ENCODE measurements around the gene HRH2.

Gene HRH2

DNA sequence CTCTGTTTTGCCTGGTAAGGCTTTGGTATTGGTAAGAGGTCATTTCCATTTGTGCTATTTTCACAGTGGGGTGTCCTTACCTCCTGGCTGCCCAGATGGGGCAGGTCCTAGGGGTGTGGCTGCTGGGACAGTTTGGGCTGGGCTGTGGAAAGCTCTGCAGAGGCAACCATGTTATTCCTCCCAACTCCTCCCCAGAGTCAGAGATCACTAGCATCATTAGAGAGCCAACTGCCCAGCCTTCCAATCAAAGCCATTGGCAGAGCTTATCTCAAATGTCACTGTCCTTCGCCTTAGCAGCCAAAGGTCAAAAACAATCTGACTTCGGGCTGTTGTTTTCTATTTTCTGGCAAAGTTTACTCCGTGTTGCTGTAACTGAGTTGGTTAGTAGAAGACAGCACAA, 33.6 kb upstream of the HRH2 start:
- Histone ChIP-seq H3K27ac (replicated peaks; ENCODE audit: low read length) (no peak overlapping the region), H3K4ac (ENCODE audit: low read length) (no peak overlapping the region), H3K9me3 (replicated peaks in 1 of 2; ENCODE audit: control insufficient read depth in 2 of 2, insufficient read depth in 1 of 2, low read depth in 1 of 2, low read length in 2 of 2) (peaks cover 0 to 3% of the 10 kb centered on the region in 2 donors), H3K18ac (ENCODE audit: low read length) (no peak overlapping the region), H2BK15ac (ENCODE audit: low read length) (no peak overlapping the region), H2BK120ac (ENCODE audit: low read depth, low read length) (no peak overlapping the region), H3K36me3 (replicated peaks in 1 of 2; ENCODE audit: control insufficient read depth in 2 of 2, insufficient read depth in 2 of 2, low read length in 2 of 2) (no peaks in the 10 kb centered on the region), H2AFZ (ENCODE audit: low read length) (no peak overlapping the region), H3K14ac (ENCODE audit: low read length) (no peak overlapping the region), H3K23ac (ENCODE audit: low read depth, low read length, poor library complexity) (no peak overlapping the region), H3K4me1 (ENCODE audit: control insufficient read depth in 2 of 2, insufficient read depth in 1 of 2, low read depth in 1 of 2, low read length in 2 of 2) (peaks cover 0 to 3% of the 10 kb centered on the region in 2 donors), H2BK5ac (ENCODE audit: low read length) (no peak overlapping the region), H3K79me1 (ENCODE audit: low read depth, low read length) (no peaks in the 10 kb centered on the region), H4K8ac (ENCODE audit: low read depth, low read length) (no peak overlapping the region), H3K27me3 (ENCODE audit: control insufficient read depth in 3 of 3, insufficient read depth in 3 of 3, low read depth in 1 of 3, low read length in 3 of 3) (peaks cover 0 to 6% (median 0%) of the 10 kb centered on the region in 3 experiments), H3K9ac (ENCODE audit: low read depth, low read length, poor library complexity) (no peak overlapping the region), H3K4me3 (ENCODE audit: low read length in 2 of 2) (no peak overlapping the region), H3K4me2 (ENCODE audit: insufficient read depth, low read length, poor library complexity, severe bottlenecking) (no peak overlapping the region), H4K91ac (ENCODE audit: low read depth, low read length, poor library complexity) (no peak overlapping the region), H2AK5ac (ENCODE audit: low read depth, low read length) (no peak overlapping the region), H2BK12ac (ENCODE audit: low read length) (no peak overlapping the region)
- DNase-seq (ENCODE audit: low spot score) = no peak
- WGBS, 2 donors (ENCODE audit: extremely low coverage in 2 of 2, insufficient read length in 2 of 2, insufficient replicate concordance in 1 of 2) = no CpG with 5 or more reads among the region's 3 CpGs

DNA sequence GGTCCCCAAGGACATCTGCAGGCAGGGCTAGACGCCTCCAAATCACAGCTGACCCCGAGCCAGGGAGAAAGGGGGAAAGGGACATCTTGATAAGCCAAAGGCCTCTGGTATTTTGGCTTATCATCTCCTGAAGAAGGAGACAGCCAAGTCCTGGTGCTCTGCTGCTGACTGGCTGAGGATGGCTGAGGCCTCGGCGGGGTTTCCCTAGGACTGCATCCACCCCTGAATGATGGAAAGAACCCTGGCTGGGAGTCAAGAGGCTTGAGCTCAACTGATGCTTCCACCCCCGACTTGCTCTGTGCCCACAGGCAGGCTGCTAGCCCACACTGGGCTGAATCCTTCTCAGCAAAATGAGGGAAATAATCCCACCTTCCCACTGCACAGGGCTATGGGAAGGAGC, 30.9 kb upstream of the HRH2 start:
- Histone ChIP-seq H4K91ac (ENCODE audit: low read depth, low read length, poor library complexity) (no peak overlapping the region), H2AK5ac (ENCODE audit: low read depth, low read length) (no peak overlapping the region), H3K27me3 (ENCODE audit: control insufficient read depth in 3 of 3, insufficient read depth in 3 of 3, low read depth in 1 of 3, low read length in 3 of 3) (peaks cover 0 to 9% (median 0%) of the 10 kb centered on the region in 3 experiments), H3K4me3 (ENCODE audit: low read length in 2 of 2) (no peak overlapping the region), H3K9me3 (replicated peaks in 1 of 2; ENCODE audit: control insufficient read depth in 2 of 2, insufficient read depth in 1 of 2, low read depth in 1 of 2, low read length in 2 of 2) (peaks cover 3% of the 10 kb centered on the region in 2 donors), H2BK120ac (ENCODE audit: low read depth, low read length) (no peak overlapping the region), H2BK5ac (ENCODE audit: low read length) (no peak overlapping the region), H2BK12ac (ENCODE audit: low read length) (no peak overlapping the region), H3K4me1 (ENCODE audit: control insufficient read depth in 2 of 2, insufficient read depth in 1 of 2, low read depth in 1 of 2, low read length in 2 of 2) (peaks cover 0 to 3% of the 10 kb centered on the region in 2 donors), H3K4ac (ENCODE audit: low read length) (no peak overlapping the region), H4K8ac (ENCODE audit: low read depth, low read length) (no peak overlapping the region), H2BK15ac (ENCODE audit: low read length) (no peak overlapping the region), H3K27ac (replicated peaks; ENCODE audit: low read length) (no peak overlapping the region), H3K4me2 (ENCODE audit: insufficient read depth, low read length, poor library complexity, severe bottlenecking) (no peak overlapping the region), H3K9ac (ENCODE audit: low read depth, low read length, poor library complexity) (no peak overlapping the region), H3K36me3 (replicated peaks in 1 of 2; ENCODE audit: control insufficient read depth in 2 of 2, insufficient read depth in 2 of 2, low read length in 2 of 2) (no peaks in the 10 kb centered on the region), H3K23ac (ENCODE audit: low read depth, low read length, poor library complexity) (no peak overlapping the region), H2AFZ (ENCODE audit: low read length) (no peak overlapping the region), H3K79me1 (ENCODE audit: low read depth, low read length) (no peaks in the 10 kb centered on the region), H3K14ac (ENCODE audit: low read length) (no peak overlapping the region), H3K18ac (ENCODE audit: low read length) (peak overlapping the region; percentile 28)
- DNase-seq (ENCODE audit: low spot score) = no peak
- WGBS, 2 donors (ENCODE audit: extremely low coverage in 2 of 2, insufficient read length in 2 of 2, insufficient replicate concordance in 1 of 2) = no CpG with 5 or more reads among the region's 5 CpGs

DNA sequence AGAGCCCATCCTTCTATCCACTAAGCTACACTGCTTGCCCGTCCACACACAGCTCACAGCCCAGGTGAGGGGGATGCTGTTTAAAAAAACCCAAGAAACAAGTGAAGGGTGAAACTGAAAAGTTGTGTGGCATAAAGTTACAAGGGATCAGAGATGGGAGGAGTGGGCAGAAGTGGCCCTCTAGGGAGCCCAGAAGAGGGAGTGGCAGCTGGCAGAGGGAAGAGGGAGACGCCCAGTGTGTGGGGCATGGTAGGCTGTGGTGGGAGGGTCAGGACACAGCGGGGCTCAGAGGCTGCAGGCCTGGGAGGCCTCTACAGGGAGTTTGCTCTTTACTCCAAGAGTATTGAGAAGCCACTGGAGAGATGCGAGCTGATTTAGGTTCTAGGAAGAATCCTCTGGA, 30.1 kb upstream of the HRH2 start:
- H3K4ac ChIP-seq (ENCODE audit: low read length) = no peak overlapping the region
- H2BK12ac ChIP-seq (ENCODE audit: low read length) = no peak overlapping the region
- no peak overlapping the region for H3K4me3 ChIP-seq (ENCODE audit: low read length in 2 of 2)
- H3K27ac ChIP-seq (replicated peaks; ENCODE audit: low read length) = no peak overlapping the region
- no peak overlapping the region for H2BK5ac ChIP-seq (ENCODE audit: low read length)
- H3K79me1 ChIP-seq (ENCODE audit: low read depth, low read length) = no peaks in the 10 kb centered on the region
- no peak overlapping the region for H2BK120ac ChIP-seq (ENCODE audit: low read depth, low read length)
- H2BK15ac ChIP-seq (ENCODE audit: low read length) = no peak overlapping the region
- H3K4me1 ChIP-seq (ENCODE audit: control insufficient read depth in 2 of 2, insufficient read depth in 1 of 2, low read depth in 1 of 2, low read length in 2 of 2) = no peaks in the 10 kb centered on the region
- no CpG with 5 or more reads among the region's 4 CpGs for WGBS, 2 donors (ENCODE audit: extremely low coverage in 2 of 2, insufficient read length in 2 of 2, insufficient replicate concordance in 1 of 2)
- H3K36me3 ChIP-seq (replicated peaks in 1 of 2; ENCODE audit: control insufficient read depth in 2 of 2, insufficient read depth in 2 of 2, low read length in 2 of 2) = no peaks in the 10 kb centered on the region
- H4K91ac ChIP-seq (ENCODE audit: low read depth, low read length, poor library complexity) = no peak overlapping the region
- no peak overlapping the region for H3K14ac ChIP-seq (ENCODE audit: low read length)
- H2AK5ac ChIP-seq (ENCODE audit: low read depth, low read length) = no peak overlapping the region
- no peak overlapping the region for H3K4me2 ChIP-seq (ENCODE audit: insufficient read depth, low read length, poor library complexity, severe bottlenecking)
- no peak overlapping the region for H3K9ac ChIP-seq (ENCODE audit: low read depth, low read length, poor library complexity)
- H2AFZ ChIP-seq (ENCODE audit: low read length) = no peak overlapping the region
- no peak overlapping the region for H3K23ac ChIP-seq (ENCODE audit: low read depth, low read length, poor library complexity)
- H4K8ac ChIP-seq (ENCODE audit: low read depth, low read length) = no peak overlapping the region
- no peak for DNase-seq (ENCODE audit: low spot score)
- peaks cover 0 to 9% (median 0%) of the 10 kb centered on the region in 3 experiments for H3K27me3 ChIP-seq (ENCODE audit: control insufficient read depth in 3 of 3, insufficient read depth in 3 of 3, low read depth in 1 of 3, low read length in 3 of 3)
- peaks cover 3% of the 10 kb centered on the region in 2 donors for H3K9me3 ChIP-seq (replicated peaks in 1 of 2; ENCODE audit: control insufficient read depth in 2 of 2, insufficient read depth in 1 of 2, low read depth in 1 of 2, low read length in 2 of 2)
- H3K18ac ChIP-seq (ENCODE audit: low read length) = peak overlapping the region; percentile 32

DNA sequence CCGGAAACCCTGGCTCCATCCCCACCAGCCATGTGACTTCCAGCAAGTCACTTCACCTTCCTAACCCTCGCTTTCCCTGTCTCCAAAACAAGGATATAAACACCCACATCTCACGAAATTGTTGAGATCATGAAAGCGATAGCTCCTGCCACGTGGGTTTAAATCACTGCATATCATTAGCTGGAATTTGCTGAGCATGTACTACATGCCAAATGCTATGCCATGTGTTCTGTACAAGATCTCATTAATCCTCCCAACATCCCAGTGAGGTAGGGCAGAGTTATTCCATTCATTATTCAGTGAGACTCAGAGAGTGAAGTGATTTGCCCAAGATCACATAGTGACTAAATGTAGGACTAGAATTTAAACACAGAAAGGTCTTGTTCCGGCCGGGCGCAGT, 29.2 kb upstream of the HRH2 start:
- Histone ChIP-seq H2BK12ac (ENCODE audit: low read length) (no peak overlapping the region), H2AK5ac (ENCODE audit: low read depth, low read length) (no peak overlapping the region), H3K36me3 (replicated peaks in 1 of 2; ENCODE audit: control insufficient read depth in 2 of 2, insufficient read depth in 2 of 2, low read length in 2 of 2) (no peaks in the 10 kb centered on the region), H3K4me2 (ENCODE audit: insufficient read depth, low read length, poor library complexity, severe bottlenecking) (no peak overlapping the region), H2AFZ (ENCODE audit: low read length) (no peak overlapping the region), H2BK15ac (ENCODE audit: low read length) (no peak overlapping the region), H4K8ac (ENCODE audit: low read depth, low read length) (no peak overlapping the region), H3K23ac (ENCODE audit: low read depth, low read length, poor library complexity) (no peak overlapping the region), H3K27ac (replicated peaks; ENCODE audit: low read length) (no peak overlapping the region), H2BK120ac (ENCODE audit: low read depth, low read length) (no peak overlapping the region), H4K91ac (ENCODE audit: low read depth, low read length, poor library complexity) (no peak overlapping the region), H2BK5ac (ENCODE audit: low read length) (no peak overlapping the region), H3K9me3 (replicated peaks in 1 of 2; ENCODE audit: control insufficient read depth in 2 of 2, insufficient read depth in 1 of 2, low read depth in 1 of 2, low read length in 2 of 2) (peaks cover 0 to 3% of the 10 kb centered on the region in 2 donors), H3K79me1 (ENCODE audit: low read depth, low read length) (no peaks in the 10 kb centered on the region), H3K27me3 (ENCODE audit: control insufficient read depth in 3 of 3, insufficient read depth in 3 of 3, low read depth in 1 of 3, low read length in 3 of 3) (peaks cover 0 to 9% (median 0%) of the 10 kb centered on the region in 3 experiments), H3K4ac (ENCODE audit: low read length) (no peak overlapping the region), H3K14ac (ENCODE audit: low read length) (no peak overlapping the region), H3K18ac (ENCODE audit: low read length) (no peak overlapping the region), H3K4me1 (ENCODE audit: control insufficient read depth in 2 of 2, insufficient read depth in 1 of 2, low read depth in 1 of 2, low read length in 2 of 2) (no peaks in the 10 kb centered on the region), H3K4me3 (ENCODE audit: low read length in 2 of 2) (no peak overlapping the region), H3K9ac (ENCODE audit: low read depth, low read length, poor library complexity) (no peak overlapping the region)
- WGBS, 2 donors (ENCODE audit: extremely low coverage in 2 of 2, insufficient read length in 2 of 2, insufficient replicate concordance in 1 of 2) = no CpG with 5 or more reads among the region's 8 CpGs
- no peak for DNase-seq (ENCODE audit: low spot score)
